ENCODE results near the gene MYEF2.
A peak's percentile ranks its signal among the peaks of the same experiment; 100 is the strongest.

Gene MYEF2

GRCh38 chr15:48182749-48183148 lies 4.7 kb upstream of the MYEF2 start:
- Histone ChIP-seq H3K27ac (ENCODE audit: low read length) (no peak overlapping the region), H3K27me3 (ENCODE audit: low read depth, low read length) (no peaks in the 10 kb centered on the region), H3K36me3 (ENCODE audit: control insufficient read depth in 1 of 2, insufficient read depth in 2 of 2, low read length in 2 of 2) (no peaks in the 10 kb centered on the region)

DNA sequence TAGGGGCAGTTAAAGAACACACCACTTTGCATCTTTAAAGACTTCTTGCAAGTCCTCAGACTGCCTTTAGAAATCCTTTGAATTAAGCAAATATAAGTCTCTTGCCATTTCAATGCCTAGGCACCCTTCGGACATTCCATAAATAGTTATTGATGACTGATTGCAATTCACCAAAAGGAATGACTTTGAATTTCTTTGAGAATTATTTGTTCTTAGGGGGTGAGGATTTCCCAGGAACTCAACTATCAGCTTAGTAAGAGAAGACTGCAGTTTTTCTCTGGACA lies 495 bp upstream of the MYEF2 start:
- no peaks in the 10 kb centered on the region for H3K36me3 ChIP-seq (ENCODE audit: control insufficient read depth in 1 of 2, insufficient read depth in 2 of 2, low read length in 2 of 2)
- H3K4me3 ChIP-seq (ENCODE audit: low read depth in 1 of 2, low read length in 2 of 2), result peak overlapping the region; percentile 70 to 79
- no peaks in the 10 kb centered on the region for H3K9me3 ChIP-seq (ENCODE audit: control insufficient read depth in 1 of 2, low read length in 2 of 2)
- H3K4me1 ChIP-seq (ENCODE audit: control insufficient read depth in 1 of 2, insufficient read depth in 2 of 2, low read length in 2 of 2), result peaks cover 0 to 8% of the 10 kb centered on the region in 2 donors
- no peaks in the 10 kb centered on the region for H3K27me3 ChIP-seq (ENCODE audit: low read depth, low read length)
- no peak overlapping the region for H3K27ac ChIP-seq (ENCODE audit: low read length)

More at GRCh38 chr15:48182749-48183148, 4.7 kb upstream of the MYEF2 start:
- Histone ChIP-seq H3K4me3 (ENCODE audit: low read depth in 1 of 2, low read length in 2 of 2) (no peak overlapping the region), H3K9me3 (ENCODE audit: control insufficient read depth in 1 of 2, low read length in 2 of 2) (no peaks in the 10 kb centered on the region), H3K4me1 (ENCODE audit: control insufficient read depth in 1 of 2, insufficient read depth in 2 of 2, low read length in 2 of 2) (no peaks in the 10 kb centered on the region)

GRCh38 chr15:48177383-48177765 lies 721 bp downstream of the MYEF2 start:
- H3K9me3 ChIP-seq (ENCODE audit: control insufficient read depth in 1 of 2, low read length in 2 of 2), result no peaks in the 10 kb centered on the region

DNA sequence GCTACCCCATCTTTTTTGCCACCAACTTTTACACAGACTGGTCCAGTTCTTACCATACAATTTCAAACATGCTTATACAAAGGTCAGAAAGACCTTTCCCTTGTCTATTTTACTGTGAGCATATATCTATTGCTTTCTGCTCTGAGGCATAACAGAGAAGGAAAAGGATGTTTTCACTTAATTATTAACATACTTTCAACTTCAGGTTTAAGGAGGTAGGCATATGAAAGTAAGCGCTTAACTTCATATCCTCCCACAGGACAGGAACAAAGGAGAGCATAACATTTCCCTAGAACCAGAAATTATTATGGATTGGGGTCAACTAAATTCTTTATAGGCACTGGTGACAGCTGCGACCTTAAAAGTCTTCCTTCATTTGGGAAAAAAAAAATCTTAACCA lies 1.1 kb downstream of the MYEF2 start:
- peak overlapping the region; percentile 65 for H3K27ac ChIP-seq (ENCODE audit: low read length)
- H3K27me3 ChIP-seq (ENCODE audit: low read depth, low read length), result no peaks in the 10 kb centered on the region
- peaks cover 0 to 8% of the 10 kb centered on the region in 2 donors for H3K4me1 ChIP-seq (ENCODE audit: control insufficient read depth in 1 of 2, insufficient read depth in 2 of 2, low read length in 2 of 2)
- H3K4me3 ChIP-seq (ENCODE audit: low read depth in 1 of 2, low read length in 2 of 2), result peak overlapping the region; percentile 70 to 79
- H3K9me3 ChIP-seq (ENCODE audit: control insufficient read depth in 1 of 2, low read length in 2 of 2), result no peaks in the 10 kb centered on the region
- no peaks in the 10 kb centered on the region for H3K36me3 ChIP-seq (ENCODE audit: control insufficient read depth in 1 of 2, insufficient read depth in 2 of 2, low read length in 2 of 2)

More at GRCh38 chr15:48177383-48177765, 721 bp downstream of the MYEF2 start:
- peaks cover 0 to 8% of the 10 kb centered on the region in 2 donors for H3K4me1 ChIP-seq (ENCODE audit: control insufficient read depth in 1 of 2, insufficient read depth in 2 of 2, low read length in 2 of 2)
- peak overlapping the region; percentile 65 for H3K27ac ChIP-seq (ENCODE audit: low read length)
- H3K27me3 ChIP-seq (ENCODE audit: low read depth, low read length), result no peaks in the 10 kb centered on the region
- H3K36me3 ChIP-seq (ENCODE audit: control insufficient read depth in 1 of 2, insufficient read depth in 2 of 2, low read length in 2 of 2), result no peaks in the 10 kb centered on the region
- peak overlapping the region; percentile 70 to 79 for H3K4me3 ChIP-seq (ENCODE audit: low read depth in 1 of 2, low read length in 2 of 2)

GRCh38 chr15:48176112-48176511 lies 2.0 kb downstream of the MYEF2 start:
- H3K27me3 ChIP-seq (ENCODE audit: low read depth, low read length), result no peaks in the 10 kb centered on the region
- no peaks in the 10 kb centered on the region for H3K9me3 ChIP-seq (ENCODE audit: control insufficient read depth in 1 of 2, low read length in 2 of 2)
- peaks cover 0 to 9% of the 10 kb centered on the region in 2 donors for H3K4me1 ChIP-seq (ENCODE audit: control insufficient read depth in 1 of 2, insufficient read depth in 2 of 2, low read length in 2 of 2)
- H3K27ac ChIP-seq (ENCODE audit: low read length), result no peak overlapping the region
- H3K36me3 ChIP-seq (ENCODE audit: control insufficient read depth in 1 of 2, insufficient read depth in 2 of 2, low read length in 2 of 2), result no peaks in the 10 kb centered on the region
- H3K4me3 ChIP-seq (ENCODE audit: low read depth in 1 of 2, low read length in 2 of 2), result no peak overlapping the region

GRCh38 chr15:48175126-48175525 lies 3.0 kb downstream of the MYEF2 start:
- Histone ChIP-seq H3K27me3 (ENCODE audit: low read depth, low read length) (no peaks in the 10 kb centered on the region), H3K27ac (ENCODE audit: low read length) (no peak overlapping the region), H3K9me3 (ENCODE audit: control insufficient read depth in 1 of 2, low read length in 2 of 2) (no peaks in the 10 kb centered on the region), H3K4me1 (ENCODE audit: control insufficient read depth in 1 of 2, insufficient read depth in 2 of 2, low read length in 2 of 2) (peaks cover 0 to 13% of the 10 kb centered on the region in 2 donors), H3K36me3 (ENCODE audit: control insufficient read depth in 1 of 2, insufficient read depth in 2 of 2, low read length in 2 of 2) (no peaks in the 10 kb centered on the region), H3K4me3 (ENCODE audit: low read depth in 1 of 2, low read length in 2 of 2) (no peak overlapping the region)

DNA sequence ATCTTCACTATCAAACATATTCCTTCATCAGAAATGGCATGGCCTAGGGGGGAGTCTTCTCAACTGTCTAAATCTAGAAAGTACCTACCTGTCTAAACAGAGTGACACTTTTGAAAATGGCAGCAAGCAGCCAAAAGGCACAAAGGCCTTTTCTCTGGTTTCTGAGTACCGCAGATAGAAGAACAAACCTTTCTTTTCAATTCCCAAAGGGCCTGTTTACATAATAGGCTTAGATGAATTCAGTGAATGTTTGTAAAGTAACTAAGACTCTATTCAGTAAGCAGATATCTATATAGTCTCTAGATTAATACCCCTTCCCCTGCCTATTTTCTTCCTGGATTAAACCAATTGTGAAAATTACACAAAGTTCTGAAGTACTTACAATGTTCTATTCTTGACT lies 7.1 kb downstream of the MYEF2 start:
- Histone ChIP-seq H3K27me3 (ENCODE audit: low read depth, low read length) (no peaks in the 10 kb centered on the region), H3K27ac (ENCODE audit: low read length) (no peak overlapping the region), H3K9me3 (ENCODE audit: control insufficient read depth in 1 of 2, low read length in 2 of 2) (no peaks in the 10 kb centered on the region), H3K4me3 (ENCODE audit: low read depth in 1 of 2, low read length in 2 of 2) (no peak overlapping the region), H3K4me1 (ENCODE audit: control insufficient read depth in 1 of 2, insufficient read depth in 2 of 2, low read length in 2 of 2) (peaks cover 0 to 5% of the 10 kb centered on the region in 2 donors), H3K36me3 (ENCODE audit: control insufficient read depth in 1 of 2, insufficient read depth in 2 of 2, low read length in 2 of 2) (peaks cover 0 to 5% of the 10 kb centered on the region in 2 donors)

DNA sequence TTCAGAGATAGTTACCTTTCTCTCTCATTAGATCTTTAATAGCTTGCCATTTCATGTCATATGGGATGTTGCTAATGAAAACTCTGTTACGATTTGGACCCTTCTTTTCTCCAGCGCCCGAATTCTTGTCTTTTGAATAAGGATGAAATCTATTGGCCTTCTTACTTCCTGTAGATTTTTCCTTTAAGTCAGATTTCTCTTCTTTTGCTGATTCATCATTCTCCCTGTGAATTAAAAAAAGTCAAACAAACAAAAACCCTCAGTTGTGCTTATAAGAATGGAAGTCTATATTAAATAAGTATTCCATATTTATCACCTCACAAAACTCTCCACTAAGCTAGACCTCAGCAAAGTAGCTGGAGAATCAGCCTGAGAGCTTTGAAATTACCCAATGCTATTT lies 9.5 kb downstream of the MYEF2 start:
- H3K4me3 ChIP-seq (ENCODE audit: low read depth in 1 of 2, low read length in 2 of 2), result no peak overlapping the region
- no peaks in the 10 kb centered on the region for H3K27me3 ChIP-seq (ENCODE audit: low read depth, low read length)
- H3K27ac ChIP-seq (ENCODE audit: low read length), result no peak overlapping the region
- H3K9me3 ChIP-seq (ENCODE audit: control insufficient read depth in 1 of 2, low read length in 2 of 2), result no peaks in the 10 kb centered on the region
- peaks cover 0 to 5% of the 10 kb centered on the region in 2 donors for H3K4me1 ChIP-seq (ENCODE audit: control insufficient read depth in 1 of 2, insufficient read depth in 2 of 2, low read length in 2 of 2)
- H3K36me3 ChIP-seq (ENCODE audit: control insufficient read depth in 1 of 2, insufficient read depth in 2 of 2, low read length in 2 of 2), result peaks cover 3 to 12% of the 10 kb centered on the region in 2 donors

- Histone ChIP-seq H3K4me3 (ENCODE audit: low read depth in 1 of 2, low read length in 2 of 2) (no peak overlapping the region), H3K9me3 (ENCODE audit: control insufficient read depth in 1 of 2, low read length in 2 of 2) (no peaks in the 10 kb centered on the region), H3K4me1 (ENCODE audit: control insufficient read depth in 1 of 2, insufficient read depth in 2 of 2, low read length in 2 of 2) (no peaks in the 10 kb centered on the region), H3K27ac (ENCODE audit: low read length) (no peak overlapping the region), H3K27me3 (ENCODE audit: low read depth, low read length) (no peaks in the 10 kb centered on the region), H3K36me3 (ENCODE audit: control insufficient read depth in 1 of 2, insufficient read depth in 2 of 2, low read length in 2 of 2) (peaks cover 0 to 16% of the 10 kb centered on the region in 2 donors)
Measured at GRCh38 chr15:48153526-48153925, 24.6 kb downstream of the MYEF2 start.

DNA sequence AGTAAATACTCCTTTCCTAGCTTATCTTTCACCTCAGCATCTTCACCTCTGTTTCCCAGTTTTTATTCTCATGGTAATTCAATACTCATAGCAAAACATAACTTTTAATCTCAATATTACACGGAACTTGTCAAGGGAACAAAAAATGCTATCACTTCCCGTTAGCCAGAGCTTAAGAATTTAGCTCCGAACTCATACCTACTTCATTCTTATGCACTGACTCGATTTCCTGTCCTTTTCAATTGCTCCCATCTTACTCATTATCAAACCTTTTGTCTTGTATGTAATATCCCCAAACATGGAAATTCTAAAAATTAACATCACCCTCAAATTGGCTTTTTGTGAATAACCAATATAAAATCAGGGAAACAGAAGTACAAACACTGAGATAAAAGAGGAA lies 28.2 kb downstream of the MYEF2 start:
- Histone ChIP-seq H3K27me3 (ENCODE audit: low read depth, low read length) (no peaks in the 10 kb centered on the region), H3K27ac (ENCODE audit: low read length) (no peak overlapping the region), H3K9me3 (ENCODE audit: control insufficient read depth in 1 of 2, low read length in 2 of 2) (no peaks in the 10 kb centered on the region), H3K4me1 (ENCODE audit: control insufficient read depth in 1 of 2, insufficient read depth in 2 of 2, low read length in 2 of 2) (peaks cover 0 to 10% of the 10 kb centered on the region in 2 donors), H3K4me3 (ENCODE audit: low read depth in 1 of 2, low read length in 2 of 2) (no peak overlapping the region), H3K36me3 (ENCODE audit: control insufficient read depth in 1 of 2, insufficient read depth in 2 of 2, low read length in 2 of 2) (peaks cover 0 to 11% of the 10 kb centered on the region in 2 donors)

- peaks cover 0 to 6% of the 10 kb centered on the region in 2 donors for H3K36me3 ChIP-seq (ENCODE audit: control insufficient read depth in 1 of 2, insufficient read depth in 2 of 2, low read length in 2 of 2)
- H3K27ac ChIP-seq (ENCODE audit: low read length), result no peak overlapping the region
- H3K4me1 ChIP-seq (ENCODE audit: control insufficient read depth in 1 of 2, insufficient read depth in 2 of 2, low read length in 2 of 2), result peaks cover 0 to 27% of the 10 kb centered on the region in 2 donors
- no peaks in the 10 kb centered on the region for H3K9me3 ChIP-seq (ENCODE audit: control insufficient read depth in 1 of 2, low read length in 2 of 2)
- H3K4me3 ChIP-seq (ENCODE audit: low read depth in 1 of 2, low read length in 2 of 2), result no peak overlapping the region
- no peaks in the 10 kb centered on the region for H3K27me3 ChIP-seq (ENCODE audit: low read depth, low read length)
Measured at GRCh38 chr15:48147358-48147757, 30.7 kb downstream of the MYEF2 start.

DNA sequence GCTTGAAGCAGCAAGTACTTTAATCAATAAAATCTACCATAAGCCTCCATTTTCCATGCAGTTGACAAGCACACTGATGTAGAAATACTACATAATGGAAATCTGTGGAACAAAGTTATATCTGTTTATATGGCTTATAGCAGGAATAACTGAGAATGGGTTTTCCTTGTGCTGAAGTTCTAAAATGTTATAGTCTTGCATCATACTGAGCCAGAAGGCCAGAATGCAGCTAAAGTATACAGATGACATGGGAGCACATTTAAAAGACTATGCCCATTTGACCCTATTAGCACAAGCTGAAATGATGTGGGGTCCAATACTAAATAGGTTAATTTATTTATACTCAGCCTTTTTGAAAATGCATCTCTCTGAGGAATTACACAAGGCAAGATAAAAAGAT lies 32.2 kb downstream of the MYEF2 start:
- H3K27me3 ChIP-seq (ENCODE audit: low read depth, low read length), result no peaks in the 10 kb centered on the region
- peaks cover 0 to 27% of the 10 kb centered on the region in 2 donors for H3K4me1 ChIP-seq (ENCODE audit: control insufficient read depth in 1 of 2, insufficient read depth in 2 of 2, low read length in 2 of 2)
- no peaks in the 10 kb centered on the region for H3K9me3 ChIP-seq (ENCODE audit: control insufficient read depth in 1 of 2, low read length in 2 of 2)
- H3K36me3 ChIP-seq (ENCODE audit: control insufficient read depth in 1 of 2, insufficient read depth in 2 of 2, low read length in 2 of 2), result no peaks in the 10 kb centered on the region
- no peak overlapping the region for H3K4me3 ChIP-seq (ENCODE audit: low read depth in 1 of 2, low read length in 2 of 2)
- H3K27ac ChIP-seq (ENCODE audit: low read length), result no peak overlapping the region
